Osteoblast (primary cell): ENCODE results near the gene MTHFD1L. TPM values are rescaled to one million over a fixed set of nuclear protein-coding genes. Genes with fewer than 3 reads are reported as not detected.
A peak's percentile ranks its signal among the peaks of the same experiment; 100 is the strongest.

Source experiments
- DNase-seq: peaks from one replicate; pipeline ENCODE4 v3.0.0; 2011; ENCODE audit warnings: low spot score, mixed read lengths; ENCODE audit not compliant: insufficient read length; ENCODE audit errors: missing footprints
- H2AFZ ChIP-seq: 2 replicates; pipeline ENCODE4 v1.6.0; 2011; ENCODE audit warnings: mild to moderate bottlenecking, low read length
- H3K27ac ChIP-seq: 2 replicates; pipeline ENCODE4 v1.5.1; 2011; ENCODE audit warnings: mild to moderate bottlenecking, low read depth, low read length, moderate library complexity
- H3K27me3 ChIP-seq: 2 replicates; pipeline ENCODE4 v1.6.0; 2012; ENCODE audit warnings: mild to moderate bottlenecking, control low read depth, inconsistent platforms, low read length, moderate library complexity; ENCODE audit not compliant: insufficient read depth
- H3K36me3 ChIP-seq: 2 replicates; pipeline ENCODE4 v1.5.1; 2011; ENCODE audit warnings: mild to moderate bottlenecking, low read length, control low read depth, moderate library complexity; ENCODE audit not compliant: insufficient read depth
- H3K4me1 ChIP-seq: 2 replicates; pipeline ENCODE4 v1.5.1; 2011; ENCODE audit warnings: mild to moderate bottlenecking, low read length, control low read depth, moderate library complexity; ENCODE audit not compliant: insufficient read depth
- H3K4me2 ChIP-seq: 2 replicates; pipeline ENCODE4 v1.6.0; 2011; ENCODE audit warnings: mild to moderate bottlenecking, low read length; ENCODE audit not compliant: insufficient read depth
- H3K4me3 ChIP-seq: fragments of 200-600 bp; sonication (generic); 3 replicates; pipeline ENCODE4 v1.5.1; 2012; ENCODE audit warnings: mild to moderate bottlenecking, low read length, inconsistent platforms; ENCODE audit not compliant: insufficient read depth
- H3K79me2 ChIP-seq: 2 replicates; pipeline ENCODE4 v1.6.0; 2012; ENCODE audit warnings: mild to moderate bottlenecking, low read length, control low read depth, inconsistent platforms; ENCODE audit not compliant: insufficient read depth
- H3K9me3 ChIP-seq: 2 replicates; pipeline ENCODE4 v1.5.1; 2011; ENCODE audit warnings: low read depth, low read length, control low read depth
- H4K20me1 ChIP-seq: 2 replicates; pipeline ENCODE4 v1.6.0; 2012; ENCODE audit warnings: mild to moderate bottlenecking, low read length, control low read depth; ENCODE audit not compliant: insufficient read depth
- total RNA-seq: library from RNA; depleted of rRNA; stranded (reverse); fragments of >200 nt; gene quantifications from 2 replicates; pipeline ENCODE4 v1.2.3, GENCODE V29; 2012
- TF ChIP-seq, protein P1 (sequence below): IDR thresholded peaks from 2 replicates; pipeline ENCODE4 v1.5.1; 2011; ENCODE audit warnings: mild to moderate bottlenecking, low read depth, low read length, moderate library complexity; ENCODE audit errors: extremely low read depth

MTHFD1L gene
- total RNA-seq, 1 donor = 56.8 TPM

DNA sequence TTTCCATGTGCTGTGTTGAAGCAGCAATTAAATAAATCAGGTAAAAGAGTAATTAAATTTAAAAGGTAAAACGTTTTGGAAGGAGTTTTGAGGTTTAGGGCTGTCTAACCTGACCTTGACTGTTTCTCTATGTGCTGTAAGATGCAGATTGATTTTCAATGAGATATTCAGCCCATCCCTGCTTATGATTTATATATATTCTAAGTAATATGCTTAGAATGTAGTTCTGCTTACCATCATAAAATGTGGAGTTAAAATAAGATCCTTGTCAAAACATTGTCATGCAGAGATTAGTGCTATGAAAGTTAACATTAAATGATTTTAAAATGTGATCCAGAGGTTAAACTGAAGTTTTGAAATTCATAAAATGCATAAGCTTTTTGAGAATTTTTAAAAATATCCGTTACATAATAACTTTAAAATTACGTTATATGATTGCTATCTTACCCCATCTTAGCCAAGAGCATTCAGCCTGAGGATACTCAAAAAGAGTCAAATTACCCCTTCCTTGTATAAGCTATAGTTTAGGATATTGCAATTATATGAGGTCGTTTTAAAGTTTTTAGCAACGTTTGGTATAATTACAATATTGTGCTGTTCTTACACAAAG, 122.5 kb downstream of the MTHFD1L start:
- Histone ChIP-seq H3K4me1 (peaks cover 8% of the 10 kb centered on the region), H3K9me3 (no peaks in the 10 kb centered on the region), H3K79me2 (no peaks in the 10 kb centered on the region), H3K36me3 (peaks cover 17% of the 10 kb centered on the region), H2AFZ (no peak overlapping the region), H4K20me1 (no peaks in the 10 kb centered on the region), H3K4me3 (no peak overlapping the region), H3K27me3 (no peaks in the 10 kb centered on the region), H3K27ac (no peak overlapping the region), H3K4me2 (no peak overlapping the region)
- no peak for DNase-seq
- TF ChIP-seq, protein P1, sequence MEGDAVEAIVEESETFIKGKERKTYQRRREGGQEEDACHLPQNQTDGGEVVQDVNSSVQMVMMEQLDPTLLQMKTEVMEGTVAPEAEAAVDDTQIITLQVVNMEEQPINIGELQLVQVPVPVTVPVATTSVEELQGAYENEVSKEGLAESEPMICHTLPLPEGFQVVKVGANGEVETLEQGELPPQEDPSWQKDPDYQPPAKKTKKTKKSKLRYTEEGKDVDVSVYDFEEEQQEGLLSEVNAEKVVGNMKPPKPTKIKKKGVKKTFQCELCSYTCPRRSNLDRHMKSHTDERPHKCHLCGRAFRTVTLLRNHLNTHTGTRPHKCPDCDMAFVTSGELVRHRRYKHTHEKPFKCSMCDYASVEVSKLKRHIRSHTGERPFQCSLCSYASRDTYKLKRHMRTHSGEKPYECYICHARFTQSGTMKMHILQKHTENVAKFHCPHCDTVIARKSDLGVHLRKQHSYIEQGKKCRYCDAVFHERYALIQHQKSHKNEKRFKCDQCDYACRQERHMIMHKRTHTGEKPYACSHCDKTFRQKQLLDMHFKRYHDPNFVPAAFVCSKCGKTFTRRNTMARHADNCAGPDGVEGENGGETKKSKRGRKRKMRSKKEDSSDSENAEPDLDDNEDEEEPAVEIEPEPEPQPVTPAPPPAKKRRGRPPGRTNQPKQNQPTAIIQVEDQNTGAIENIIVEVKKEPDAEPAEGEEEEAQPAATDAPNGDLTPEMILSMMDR = no peak

DNA sequence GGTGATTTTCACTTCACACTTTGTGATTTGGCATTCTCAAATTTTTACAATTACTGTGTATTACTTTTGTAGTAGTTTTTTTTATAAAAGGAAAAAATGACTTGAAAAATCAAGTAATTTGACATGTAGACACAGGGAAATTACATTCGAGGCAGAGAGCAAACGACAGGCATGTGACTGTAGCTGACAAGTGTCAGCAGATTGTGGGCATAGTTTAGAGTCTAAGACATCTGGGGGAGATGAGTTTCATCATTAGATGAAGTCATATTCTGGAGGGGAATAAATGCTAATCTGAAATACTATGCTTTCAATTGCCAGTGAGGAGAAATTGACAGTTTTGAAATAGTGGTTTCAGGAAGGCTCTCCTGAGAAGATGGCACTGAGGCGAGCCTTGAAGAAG, 126.0 kb downstream of the MTHFD1L start:
- H3K4me2 ChIP-seq = no peak overlapping the region
- no peaks in the 10 kb centered on the region for H4K20me1 ChIP-seq
- no peaks in the 10 kb centered on the region for H3K27me3 ChIP-seq
- no peaks in the 10 kb centered on the region for H3K9me3 ChIP-seq
- peak; percentile 9 for DNase-seq
- H3K79me2 ChIP-seq = no peaks in the 10 kb centered on the region
- H3K36me3 ChIP-seq = peaks cover 19% of the 10 kb centered on the region
- no peak overlapping the region for H2AFZ ChIP-seq
- H3K4me1 ChIP-seq = peaks cover 9% of the 10 kb centered on the region
- no peak overlapping the region for H3K4me3 ChIP-seq
- no peak overlapping the region for H3K27ac ChIP-seq
- TF ChIP-seq, protein P1 = no peak

DNA sequence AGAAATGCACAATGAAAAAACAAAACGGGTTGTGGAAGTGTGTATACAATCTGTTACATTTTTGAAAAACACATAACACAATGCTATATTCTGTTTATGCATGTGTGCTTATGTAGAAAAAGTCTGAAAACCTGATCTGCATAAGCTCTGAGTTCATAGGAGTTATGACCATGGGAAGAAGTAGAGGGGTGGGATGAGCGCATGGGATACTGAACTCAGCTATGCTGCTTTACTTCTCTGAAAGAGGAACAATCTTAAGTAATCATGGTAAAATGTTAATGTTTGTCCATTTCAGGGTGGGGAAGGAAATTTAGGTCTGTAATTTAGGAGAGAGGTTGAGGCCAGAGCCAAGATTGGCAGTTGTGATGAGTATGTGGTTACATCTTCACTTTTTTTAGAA, 126.8 kb downstream of the MTHFD1L start:
- no peaks in the 10 kb centered on the region for H3K9me3 ChIP-seq
- H3K36me3 ChIP-seq = peaks cover 23% of the 10 kb centered on the region
- no peaks in the 10 kb centered on the region for H4K20me1 ChIP-seq
- H3K27ac ChIP-seq = peak overlapping the region; percentile 29
- no peak overlapping the region for H3K4me3 ChIP-seq
- peak overlapping the region; percentile 28 for H3K4me2 ChIP-seq
- peaks cover 9% of the 10 kb centered on the region for H3K4me1 ChIP-seq
- no peak overlapping the region for H2AFZ ChIP-seq
- no peaks in the 10 kb centered on the region for H3K79me2 ChIP-seq
- no peaks in the 10 kb centered on the region for H3K27me3 ChIP-seq
- TF ChIP-seq, protein P1 = no peak
- DNase-seq = peak; percentile 73

DNA sequence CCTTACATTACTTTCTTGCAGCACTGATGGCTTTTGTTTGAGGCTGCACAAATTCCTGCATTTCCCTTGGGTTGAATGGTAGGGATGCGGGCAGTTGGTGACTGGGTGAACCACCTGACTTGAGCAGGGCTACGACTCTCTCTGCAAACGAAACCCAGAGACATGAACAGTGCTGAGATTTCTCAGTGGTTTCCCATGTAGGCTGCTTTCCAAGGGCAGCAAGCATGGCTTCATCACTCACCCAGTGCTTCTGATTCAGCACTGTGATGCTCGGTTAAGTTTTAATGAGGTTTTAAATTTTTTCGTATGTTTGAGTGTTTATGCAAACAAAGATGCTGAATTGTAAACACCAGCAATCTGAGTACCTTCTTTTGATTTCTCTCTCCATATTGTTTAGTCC, 127.2 kb downstream of the MTHFD1L start:
- no peak overlapping the region for H2AFZ ChIP-seq
- DNase-seq = peak; percentile 79
- H3K27me3 ChIP-seq = no peaks in the 10 kb centered on the region
- no peaks in the 10 kb centered on the region for H3K9me3 ChIP-seq
- H3K79me2 ChIP-seq = no peaks in the 10 kb centered on the region
- H3K4me3 ChIP-seq = no peak overlapping the region
- H3K36me3 ChIP-seq = peaks cover 24% of the 10 kb centered on the region
- peaks cover 9% of the 10 kb centered on the region for H3K4me1 ChIP-seq
- peak overlapping the region; percentile 28 for H3K4me2 ChIP-seq
- H3K27ac ChIP-seq = peak overlapping the region; percentile 29
- TF ChIP-seq, protein P1 = no peak
- no peaks in the 10 kb centered on the region for H4K20me1 ChIP-seq
